K562 (cell line): Measurements from ENCODE around the gene PPP2R2D. TPM values are rescaled to one million over a fixed set of nuclear protein-coding genes. Genes with fewer than 3 reads are reported as not detected.

Experiments used
- KLF10 ChIP-seq: fragments of 250-450 bp; sonication (Bioruptor Pico); IDR thresholded peaks from 2 replicates; pipeline ENCODE4 v1.6.1; 2021; ENCODE audit warnings: matching md5 sums
- MYNN ChIP-seq, 2 experiments: sonication (generic); formaldehyde crosslinking in 1 of 2; IDR thresholded peaks; 2 replicates each; pipeline versions ENCODE4 v1.5.0 to v1.6.1; 2016 to 2020; ENCODE audit warnings: antibody characterized with exemption in 1 of 2, missing genetic modification reagents in 1 of 2
- ZNF277 ChIP-seq: fragments of 250-450 bp; sonication (Bioruptor Pico); IDR thresholded peaks from 2 replicates; pipeline ENCODE4 v1.8.0; 2022; ENCODE audit warnings: inconsistent platforms, mild to moderate bottlenecking, moderate library complexity, borderline replicate concordance
- polyA plus RNA-seq, 8 experiments: library from polyadenylated mRNA; depleted of rRNA in 4 of 8; stranded (reverse) in 5 of 8; unstranded in 3 of 8; fragments of >200 nt; fragmentation: Nextera tagmentation in 2 of 8; fragmentation: Illumina TruSeq in 1 of 8; extraction: Ambion mirVana in 2 of 8; extraction: Trizol in 1 of 8; gene quantifications; 2 replicates each; pipeline versions ENCODE4 v1.2.1 to v1.2.3, GENCODE V29; 2011 to 2014; ENCODE audit warnings: inconsistent platforms in 1 of 8, missing spikeins in 1 of 8
- total RNA-seq, 7 experiments: library from RNA; depleted of rRNA in 6 of 7; stranded (reverse); fragments of >200 nt in 6 of 7; fragmentation: Illumina TruSeq in 2 of 7; extraction: Trizol in 2 of 7; gene quantifications; 2 replicates each; pipeline versions ENCODE4 v1.2.1 to v1.2.3, GENCODE V29; 2011 to 2021; ENCODE audit warnings: low replicate concordance in 1 of 7
- TF ChIP-seq, protein P1 (sequence below): fragments of 450-650 bp; conservative IDR thresholded peaks from 2 replicates; pipeline ENCODE4 v1.6.1; 2016; ENCODE audit warnings: missing genetic modification characterization, low read depth, mild to moderate bottlenecking, control low read depth, missing compliant biosample characterization
- TF ChIP-seq, protein P2 (sequence below): fragments of 250-450 bp; sonication (Bioruptor Pico); IDR thresholded peaks from 2 replicates; pipeline ENCODE4 v1.8.0; 2021; ENCODE audit warnings: borderline replicate concordance, mild to moderate bottlenecking, moderate library complexity; ENCODE audit not compliant: poor library complexity, severe bottlenecking

Gene PPP2R2D
- total and polyA plus RNA-seq, 9 of the 15 experiments (the other 6 are each of a cell fraction or from before 2014, with no cell fraction given) = 1.9 to 37.0 (median 26.8) TPM

DNA sequence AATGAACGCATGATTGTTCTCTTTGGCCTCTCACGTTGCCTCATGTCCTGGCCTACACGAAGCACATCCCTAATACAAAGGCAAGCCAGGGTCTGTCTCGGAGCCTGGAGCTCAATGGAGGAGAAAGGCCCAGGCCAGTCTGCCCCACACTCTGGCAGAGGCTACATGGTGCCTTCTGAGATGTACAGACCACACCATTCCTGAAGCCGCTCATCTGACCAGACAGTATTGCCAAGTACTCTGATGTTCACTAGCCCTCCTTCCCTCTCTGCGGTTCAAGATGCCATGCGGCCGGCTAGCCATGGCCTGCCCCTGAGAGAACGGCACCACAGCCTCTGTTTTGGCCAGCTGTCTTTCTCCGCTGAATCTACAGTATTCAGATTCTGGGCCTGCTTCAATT is 75.0 kb downstream of the PPP2R2D start (continued):
- TF ChIP-seq, protein P1, sequence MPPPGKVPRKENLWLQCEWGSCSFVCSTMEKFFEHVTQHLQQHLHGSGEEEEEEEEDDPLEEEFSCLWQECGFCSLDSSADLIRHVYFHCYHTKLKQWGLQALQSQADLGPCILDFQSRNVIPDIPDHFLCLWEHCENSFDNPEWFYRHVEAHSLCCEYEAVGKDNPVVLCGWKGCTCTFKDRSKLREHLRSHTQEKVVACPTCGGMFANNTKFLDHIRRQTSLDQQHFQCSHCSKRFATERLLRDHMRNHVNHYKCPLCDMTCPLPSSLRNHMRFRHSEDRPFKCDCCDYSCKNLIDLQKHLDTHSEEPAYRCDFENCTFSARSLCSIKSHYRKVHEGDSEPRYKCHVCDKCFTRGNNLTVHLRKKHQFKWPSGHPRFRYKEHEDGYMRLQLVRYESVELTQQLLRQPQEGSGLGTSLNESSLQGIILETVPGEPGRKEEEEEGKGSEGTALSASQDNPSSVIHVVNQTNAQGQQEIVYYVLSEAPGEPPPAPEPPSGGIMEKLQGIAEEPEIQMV (tag) = no peak
- TF ChIP-seq KLF10 (CRISPR knock-in tag) = no peak
- no peak for TF ChIP-seq MYNN (IDR thresholded peaks at IDR 0.05)
- TF ChIP-seq MYNN (CRISPR knock-in tag; IDR thresholded peaks at IDR 0.05) = no peak
- no peak for TF ChIP-seq ZNF277
- TF ChIP-seq, protein P2, sequence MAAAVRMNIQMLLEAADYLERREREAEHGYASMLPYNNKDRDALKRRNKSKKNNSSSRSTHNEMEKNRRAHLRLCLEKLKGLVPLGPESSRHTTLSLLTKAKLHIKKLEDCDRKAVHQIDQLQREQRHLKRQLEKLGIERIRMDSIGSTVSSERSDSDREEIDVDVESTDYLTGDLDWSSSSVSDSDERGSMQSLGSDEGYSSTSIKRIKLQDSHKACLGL (CRISPR knock-in tag) = no peak
